ENCODE results near the gene PPP1R37.

PPP1R37 gene

DNA sequence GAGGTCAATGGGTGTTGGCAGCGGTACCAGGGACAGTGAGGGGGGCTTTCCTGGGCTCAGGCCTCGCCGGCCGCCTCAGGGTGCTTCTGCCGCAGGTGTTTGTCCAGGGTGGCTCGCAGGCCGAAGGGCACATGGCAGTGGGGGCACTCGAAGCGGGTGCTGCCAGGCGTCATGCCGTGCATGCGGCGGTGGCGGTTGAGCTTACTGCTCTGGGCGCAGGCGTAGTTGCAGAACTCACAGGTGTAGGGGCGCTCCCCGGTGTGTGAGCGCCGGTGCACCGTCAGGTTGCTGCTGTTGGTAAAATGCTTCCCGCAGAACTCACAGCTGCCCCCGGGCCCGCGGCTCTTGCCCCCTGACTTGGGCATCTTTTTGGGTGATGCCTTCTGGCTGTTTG lies 21.4 kb upstream of the PPP1R37 start:
- DNase-seq, result no peak

DNA sequence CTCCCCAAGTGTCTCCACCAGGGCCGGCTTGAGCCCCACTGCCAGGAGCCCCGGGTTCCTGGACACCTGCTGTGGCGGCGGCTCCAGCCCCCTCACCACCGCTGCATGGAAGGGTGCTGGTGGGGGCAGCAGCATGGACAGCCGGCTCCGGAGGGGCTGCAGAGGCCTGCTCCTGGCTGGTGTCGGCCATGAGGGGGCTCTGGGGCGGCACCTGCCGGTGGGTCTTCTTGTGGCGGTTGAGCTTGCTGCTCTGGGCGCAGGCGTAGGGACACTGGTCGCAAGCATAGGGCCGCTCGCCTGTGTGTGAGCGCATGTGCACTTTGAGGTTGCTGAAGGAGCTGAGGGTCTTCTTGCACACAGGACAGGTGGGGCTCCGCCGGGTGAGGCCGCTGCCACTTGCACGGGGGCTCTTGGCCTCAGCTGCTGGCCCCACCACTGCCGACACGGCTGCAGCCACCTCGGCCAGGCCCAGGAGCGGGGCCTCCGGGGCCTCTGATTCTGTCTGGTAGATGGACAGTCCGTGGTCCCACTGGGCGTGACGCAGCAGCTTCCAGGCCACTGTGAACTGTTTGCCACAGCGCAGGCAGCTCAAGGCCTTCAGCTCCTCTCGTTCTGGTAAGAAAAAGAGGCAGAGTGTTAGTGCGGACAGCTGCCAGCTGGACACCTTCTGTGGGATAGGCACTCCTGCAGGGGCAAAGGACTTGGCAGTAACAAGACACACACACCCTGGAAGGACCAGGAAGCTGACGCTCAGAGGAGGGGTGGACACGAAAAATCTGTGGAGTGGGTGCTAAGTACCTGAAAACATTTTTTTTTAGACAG lies 20.8 kb upstream of the PPP1R37 start:
- DNase-seq, result no peak

DNA sequence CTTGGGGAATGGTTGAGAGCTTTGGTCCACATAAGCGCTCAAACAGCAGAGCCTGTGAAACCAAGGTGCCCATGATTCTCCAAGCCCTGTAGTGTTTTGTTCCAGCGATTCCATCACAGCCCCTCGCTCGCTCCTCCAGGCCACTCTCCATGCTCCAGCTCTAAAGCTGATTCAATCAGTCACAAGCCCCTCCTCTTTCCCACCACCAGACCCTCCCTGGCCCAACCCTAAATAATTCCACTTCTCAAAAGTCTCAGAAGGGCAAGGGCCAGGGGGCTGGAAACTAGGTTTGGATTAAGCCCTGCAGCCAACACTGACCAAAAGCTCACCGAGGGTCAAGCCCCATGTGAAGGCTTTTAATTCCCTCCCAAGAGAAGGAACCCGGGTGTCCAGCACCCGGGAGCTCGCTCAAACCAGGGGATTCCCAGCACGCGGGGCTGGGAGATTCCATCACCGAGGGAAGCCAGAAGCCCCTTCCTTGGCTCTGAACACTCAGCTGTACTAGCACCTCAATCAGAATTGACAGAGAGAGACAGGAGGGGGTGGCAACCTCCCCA lies 18.2 kb upstream of the PPP1R37 start:
- DNase-seq, result no peak

DNA sequence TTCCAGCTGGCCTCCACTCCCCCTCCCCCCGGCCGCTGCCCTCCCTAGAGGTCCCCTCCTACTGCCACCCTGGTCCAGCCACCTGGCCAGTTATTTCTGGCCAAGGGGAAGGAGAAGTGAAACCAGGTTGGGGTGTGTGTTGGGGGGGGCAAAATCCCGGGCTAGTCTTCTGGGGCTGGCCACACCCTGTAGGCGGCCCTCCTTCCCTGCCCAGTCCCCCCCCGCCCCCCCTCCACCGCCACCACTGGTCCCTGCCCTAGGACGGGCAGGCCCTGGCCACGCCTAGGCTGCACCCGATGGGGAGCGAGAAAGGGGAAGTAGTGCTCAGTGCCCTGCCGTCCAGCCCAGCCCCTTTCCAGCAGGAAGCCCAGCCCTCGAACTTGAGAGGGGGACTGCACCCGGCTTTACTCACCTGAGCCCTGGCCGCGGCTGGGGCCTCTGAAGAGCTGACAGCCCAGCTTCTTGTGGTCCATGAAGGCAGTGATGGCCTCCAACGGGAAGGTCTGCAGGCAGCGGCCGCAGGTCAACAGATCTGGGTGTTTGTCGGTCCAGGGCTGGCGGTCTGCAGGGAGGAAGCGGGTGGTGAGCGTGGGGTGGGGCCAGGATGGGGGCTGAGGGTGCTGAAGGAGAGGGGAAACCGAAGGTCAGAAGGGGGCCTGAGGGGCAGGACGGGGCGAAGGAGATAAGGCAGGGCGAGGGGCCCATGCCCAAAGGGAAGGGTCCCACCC lies 17.5 kb upstream of the PPP1R37 start:
- peak; percentile 87 for DNase-seq

- peak; percentile 76 for DNase-seq
Measured at GRCh38 chr19:45076029-45076850, 16.7 kb upstream of the PPP1R37 start, which contains the start of gene ZNF296. Gene ZNF296 (minus strand): TSS chr19:45076478. CDS start chr19:45076373, 105 bp downstream.

DNA sequence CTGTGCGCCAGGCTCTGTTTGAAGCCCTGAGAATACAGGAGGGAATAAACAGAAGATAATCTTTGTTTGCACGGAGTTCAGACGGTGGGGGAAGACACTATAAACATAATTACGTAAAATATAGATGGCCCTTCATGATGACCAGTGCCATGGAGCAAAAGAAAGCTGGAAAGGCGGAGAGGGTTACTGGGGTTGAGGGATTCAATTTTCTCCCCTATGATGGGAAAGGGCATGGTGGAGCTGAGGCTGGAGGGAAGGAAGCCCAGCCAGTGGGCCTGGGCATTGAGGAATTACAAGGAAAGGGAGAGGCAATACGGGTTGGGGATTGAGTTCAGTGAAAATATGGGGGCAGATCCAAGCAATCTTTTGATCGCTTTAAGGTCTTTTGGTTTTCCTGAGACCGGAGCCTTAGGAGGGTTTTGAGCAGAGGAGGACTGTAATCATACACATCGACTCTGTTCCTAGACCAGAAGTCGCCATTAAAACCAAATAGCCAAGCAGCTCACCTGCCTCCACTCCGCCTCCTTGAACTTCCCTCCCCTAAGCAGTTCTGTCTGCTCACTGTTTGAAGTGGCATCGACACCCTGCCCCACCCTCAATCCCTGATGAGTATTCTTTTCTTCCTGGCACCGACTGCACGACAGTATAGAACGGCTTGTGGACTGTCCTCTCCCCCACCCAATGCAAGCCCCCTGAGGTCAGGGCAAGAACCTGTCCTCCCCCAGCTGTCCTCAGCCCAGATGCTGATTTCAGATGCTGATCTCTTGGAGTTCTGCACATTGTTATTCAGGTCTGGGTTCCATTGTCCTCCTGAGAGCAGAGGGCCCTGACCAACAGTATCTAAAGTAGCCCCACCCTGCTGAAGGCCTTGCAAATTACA lies 15.9 kb upstream of the PPP1R37 start:
- no peak for DNase-seq

DNA sequence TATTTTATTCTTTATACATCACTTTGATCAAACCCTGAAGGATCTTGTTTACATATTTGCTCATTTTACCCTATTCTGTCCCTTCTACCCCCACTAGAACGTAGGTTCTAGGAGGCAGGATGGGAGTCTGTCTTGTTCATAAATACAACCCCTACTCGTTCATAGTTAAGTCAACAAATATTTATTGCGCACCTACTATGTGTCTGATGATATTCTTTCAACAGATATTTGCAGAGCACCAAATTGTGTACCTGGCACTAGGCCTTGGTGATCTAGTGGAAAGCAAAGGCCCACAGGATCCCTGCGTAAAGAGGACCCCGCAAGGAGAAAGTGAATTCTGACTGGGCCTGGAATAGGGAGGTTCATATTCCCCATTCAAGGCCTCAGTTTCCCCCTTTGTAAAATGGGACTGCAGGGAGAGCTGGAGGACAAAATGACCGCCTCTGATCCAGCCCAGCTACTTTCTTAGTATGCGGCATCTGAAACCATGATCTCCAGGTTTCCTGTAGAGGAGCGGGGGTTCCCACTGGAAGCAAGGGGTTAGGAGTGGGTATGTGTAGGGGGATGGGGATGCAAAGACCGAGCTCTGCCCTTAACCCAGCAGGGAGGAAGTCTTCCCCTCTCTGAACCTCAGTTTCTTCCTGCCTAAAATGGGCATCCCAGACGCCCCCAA lies 14.5 kb upstream of the PPP1R37 start:
- no peak for DNase-seq

DNA sequence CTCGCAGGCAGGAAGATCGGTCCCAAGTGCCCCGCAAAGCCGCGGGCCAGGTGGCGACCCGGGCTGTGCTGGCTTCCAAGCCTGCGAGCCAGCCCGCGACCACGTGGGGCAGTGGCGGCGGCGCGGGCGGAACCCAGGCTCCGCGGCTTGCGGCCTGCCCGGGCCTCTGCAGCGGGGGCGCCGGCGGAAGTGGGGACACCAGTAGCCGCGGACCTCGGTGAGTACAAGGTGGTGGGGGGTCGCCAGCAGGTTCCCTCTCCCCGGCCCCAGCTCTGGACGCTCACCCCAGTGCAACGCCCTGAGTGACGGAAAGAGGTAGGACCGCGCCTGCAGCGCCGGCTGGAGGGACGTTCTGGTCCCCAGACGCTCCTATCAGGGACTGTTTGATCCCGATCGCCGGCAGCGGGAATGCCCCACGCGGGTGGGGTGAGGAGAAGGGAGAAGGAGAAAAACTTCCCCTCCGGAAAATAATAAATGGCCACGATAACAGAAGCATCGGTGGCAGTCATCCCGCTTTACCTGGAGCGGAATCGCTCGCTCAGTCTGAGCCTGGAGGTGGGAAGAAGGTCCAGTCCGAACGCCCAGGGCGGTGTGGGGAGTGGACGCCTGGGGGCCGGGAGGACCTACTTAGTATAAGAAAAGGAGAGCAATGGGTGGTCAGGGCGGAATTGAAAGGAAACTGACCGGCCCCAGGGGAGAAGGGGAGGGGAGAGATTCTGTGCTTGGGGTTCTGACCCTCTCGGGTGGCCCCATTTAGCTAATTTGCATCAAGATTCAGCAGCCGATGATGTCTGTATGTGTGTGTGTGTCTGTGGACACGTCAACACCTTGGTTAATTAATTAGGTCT lies 13.7 kb upstream of the PPP1R37 start, which contains the start of gene GEMIN7:
TSS of gene GEMIN7 (plus strand) at position 198 of the 848 bp plus-strand sequence. CDS start 10,855 bp downstream, outside the sequence.
- DNase-seq, result peak; percentile 75

DNA sequence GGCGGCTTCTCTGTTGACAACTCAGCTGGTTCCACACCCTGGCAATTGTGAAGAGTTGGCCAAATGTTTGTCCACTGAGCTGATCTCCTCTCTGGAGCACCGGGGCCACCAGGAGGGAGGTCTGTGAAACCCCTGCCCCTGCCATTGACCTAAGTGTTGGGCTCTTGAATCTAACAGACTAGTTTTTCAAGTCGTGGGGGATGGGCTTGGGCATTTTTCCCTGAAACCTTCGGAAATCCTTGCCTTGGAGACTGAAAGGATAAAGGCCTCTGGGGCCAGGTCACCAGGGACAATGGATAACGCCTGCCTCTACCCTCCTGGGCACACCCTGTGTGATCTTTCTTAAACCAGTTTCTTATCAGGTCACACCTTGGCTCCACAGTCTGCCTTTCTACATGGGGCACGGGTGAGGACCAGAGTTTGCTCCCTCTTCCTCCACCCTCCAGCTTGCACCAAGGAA lies 13.0 kb upstream of the PPP1R37 start:
- DNase-seq, result no peak

- DNase-seq, result no peak
Measured at GRCh38 chr19:45082170-45082569, 10.8 kb upstream of the PPP1R37 start.

GRCh38 chr19:45086480-45086879 lies 6.5 kb upstream of the PPP1R37 start:
- DNase-seq, result no peak

- peak; percentile 75 for DNase-seq
Measured at GRCh38 chr19:45087531-45087930, 5.4 kb upstream of the PPP1R37 start.

GRCh38 chr19:45090034-45090433 lies 2.9 kb upstream of the PPP1R37 start:
- no peak for DNase-seq

GRCh38 chr19:45090606-45091005 lies 2.4 kb upstream of the PPP1R37 start:
- DNase-seq, result no peak

DNA sequence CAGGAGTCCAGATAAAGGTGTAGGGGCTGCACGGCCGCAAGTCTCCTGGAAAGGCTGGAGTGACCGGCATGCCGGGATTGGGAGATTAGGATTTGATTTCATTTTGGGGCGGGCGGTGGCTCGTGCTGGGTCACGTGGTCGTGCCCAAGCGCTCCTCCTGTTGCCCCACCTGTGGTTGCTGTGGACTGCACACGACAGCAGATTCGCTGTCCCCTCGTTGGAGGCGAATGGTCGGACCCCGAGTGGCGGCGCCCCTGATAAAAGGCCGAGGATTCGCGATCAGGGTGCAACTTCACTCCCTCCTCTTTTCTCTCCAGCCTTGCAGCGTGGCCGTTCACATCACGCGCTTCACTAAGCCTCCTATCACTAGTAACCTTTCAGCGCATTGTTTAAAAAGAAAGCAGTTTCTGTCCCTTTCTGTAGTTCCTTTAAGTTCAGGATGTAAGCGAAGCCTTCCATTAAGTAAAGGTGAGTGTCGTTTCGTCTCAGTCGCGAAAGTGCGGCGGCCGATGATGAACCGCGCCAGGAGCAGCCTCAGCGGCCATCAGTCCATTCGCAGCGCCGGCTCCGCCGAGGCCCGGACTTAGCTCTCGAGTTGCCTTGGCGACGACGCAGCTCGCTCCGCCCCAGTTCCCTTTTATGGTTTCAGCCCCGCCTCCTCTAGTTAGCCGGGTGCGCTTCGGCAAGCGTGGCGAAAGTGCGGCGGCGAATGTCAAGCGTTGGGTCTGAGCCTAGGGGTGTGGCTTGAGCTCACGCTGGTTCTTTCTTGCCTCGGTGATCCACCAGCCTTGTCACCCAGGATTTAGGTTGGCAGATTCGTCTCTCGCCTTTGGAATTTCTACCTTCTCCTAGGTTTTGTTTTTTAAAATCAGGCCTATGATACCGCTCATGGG lies 1.7 kb upstream of the PPP1R37 start:
- peak; percentile 96 for DNase-seq

GRCh38 chr19:45094137-45094536 lies 1.2 kb downstream of the PPP1R37 start:
- DNase-seq, result no peak

DNA sequence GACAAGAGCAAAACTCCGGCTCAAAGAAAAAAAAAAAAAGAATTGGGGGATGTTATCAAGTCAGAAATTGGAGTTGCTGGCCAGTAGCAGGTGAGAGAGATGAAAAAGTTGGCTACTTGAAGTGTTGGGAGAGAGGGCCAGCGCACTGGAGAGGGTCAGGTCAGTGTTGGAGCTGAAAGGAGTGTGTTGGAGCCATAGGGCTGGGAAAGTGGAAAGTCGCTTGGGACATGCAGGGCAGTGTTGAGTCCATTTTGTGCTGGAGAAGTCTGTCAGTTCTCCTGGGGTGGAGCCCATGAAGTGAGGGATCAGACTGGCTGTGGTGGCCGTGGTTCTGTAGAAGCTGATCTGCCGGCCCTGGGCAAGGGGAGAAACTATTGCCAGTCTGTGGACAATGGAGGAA lies 1.7 kb downstream of the PPP1R37 start:
- no peak for DNase-seq

- no peak for DNase-seq
Measured at GRCh38 chr19:45095496-45096413, 2.8 kb downstream of the PPP1R37 start.

All from CD4-positive, alpha-beta T cell treated with Interferon gamma for 1 hour (primary cell).